ENCODE data around the gene MACROD2.

GRCh38 chr20:15143478-15143877, 1148.2 kb downstream of the MACROD2 start:
- TF ChIP-seq CTCF (IDR thresholded peaks at IDR 0.05), result no peak
- no peak for TF ChIP-seq EZH2 (IDR thresholded peaks at IDR 0.05; ENCODE audit: borderline replicate concordance, insufficient read depth, low read depth, low read length, poor library complexity, severe bottlenecking)
